Endothelial cell (in vitro differentiated cells): ENCODE results near the gene SREBF1. TPM values are rescaled to one million over a fixed set of nuclear protein-coding genes. Genes with fewer than 3 reads are reported as not detected.
A peak's percentile ranks its signal among the peaks of the same experiment; 100 is the strongest.

ENCODE experiments used
- DNase-seq: peaks from one replicate; pipeline ENCODE4 v3.0.0; 2021; ENCODE audit warnings: low spot score
- H3K27ac Mint-ChIP-seq: one replicate; pipeline ENCODE4 v1.8.0; 2021; ENCODE audit warnings: mixed read lengths, inconsistent platforms; ENCODE audit not compliant: unreplicated experiment
- H3K27me3 Mint-ChIP-seq: one replicate; pipeline ENCODE4 v1.8.0; 2021; ENCODE audit warnings: mild to moderate bottlenecking, moderate library complexity, mixed read lengths, inconsistent platforms; ENCODE audit not compliant: unreplicated experiment
- H3K36me3 Mint-ChIP-seq: one replicate; pipeline ENCODE4 v1.8.0; 2021; ENCODE audit warnings: mild to moderate bottlenecking, low read depth, mixed read lengths, inconsistent platforms; ENCODE audit not compliant: unreplicated experiment
- H3K4me1 Mint-ChIP-seq: one replicate; pipeline ENCODE4 v1.8.0; 2021; ENCODE audit warnings: mild to moderate bottlenecking, mixed read lengths, inconsistent platforms; ENCODE audit not compliant: unreplicated experiment
- H3K4me3 Mint-ChIP-seq: one replicate; pipeline ENCODE4 v1.8.0; 2021; ENCODE audit warnings: mild to moderate bottlenecking, mixed read lengths, inconsistent platforms; ENCODE audit not compliant: unreplicated experiment
- H3K9me3 Mint-ChIP-seq: one replicate; pipeline ENCODE4 v1.8.0; 2021; ENCODE audit warnings: mixed read lengths, inconsistent platforms; ENCODE audit not compliant: unreplicated experiment
- total RNA-seq: library from RNA; stranded (reverse); fragmentation: NEBNext Ultra II Directional; extraction: Animal tissue kit (Norgen Biotek cat#: 25700); gene quantifications from one replicate; pipeline ENCODE4 v1.2.1, GENCODE V29; 2021; ENCODE audit not compliant: unreplicated experiment
- TF ChIP-seq, protein P1 (sequence below): fragments of 200-600 bp; sonication (generic); IDR thresholded peaks from one replicate; pipeline ENCODE4 v1.5.0; 2021; ENCODE audit warnings: antibody characterized with exemption; ENCODE audit not compliant: unreplicated experiment

SREBF1 gene
- total RNA-seq, 1 donor from 2014 or later = 146 TPM

- Mint-ChIP-seq H3K9me3 (no peaks in the 10 kb centered on the region), H3K27ac (no peak overlapping the region)
Observed at GRCh38 chr17:17817552-17817947, 19.2 kb downstream of the SREBF1 start.

DNA sequence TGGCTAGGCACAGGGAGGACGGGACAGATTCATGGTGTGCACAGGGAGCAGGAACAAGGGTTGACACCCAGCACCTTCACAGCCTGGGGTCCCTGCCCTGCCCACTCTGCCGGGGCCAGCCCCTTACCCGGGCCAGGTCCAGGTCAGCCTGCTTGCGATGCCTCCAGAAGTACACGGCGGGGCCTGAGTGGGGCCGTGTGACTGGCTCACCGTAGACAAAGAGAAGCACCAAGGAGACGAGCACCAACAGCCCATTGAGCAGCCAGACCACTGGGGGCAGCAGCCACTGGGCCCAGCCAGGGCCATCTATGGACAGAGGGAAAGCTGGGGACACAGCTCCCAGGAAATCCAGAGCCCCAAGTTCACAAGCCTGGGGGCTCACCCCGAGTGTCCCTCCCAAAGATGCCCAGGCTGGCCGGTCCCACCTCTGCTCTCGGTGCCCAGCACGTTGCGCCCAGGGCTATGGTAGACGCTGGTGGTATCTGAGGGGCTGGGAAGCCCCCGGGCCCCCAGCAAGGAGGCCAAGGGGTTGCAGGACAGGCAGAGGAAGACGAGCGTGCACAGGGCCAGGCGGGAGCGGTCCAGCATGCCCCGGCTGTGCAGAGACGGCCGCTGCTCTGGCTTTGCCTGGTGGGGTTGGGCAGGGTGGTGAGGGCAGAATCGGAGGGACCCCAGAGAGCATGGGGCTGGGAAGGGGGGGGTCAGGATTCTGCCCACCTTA lies 19.8 kb downstream of the SREBF1 start:
- peaks cover 21% of the 10 kb centered on the region for H3K4me1 Mint-ChIP-seq
- no peak overlapping the region for H3K4me3 Mint-ChIP-seq
- H3K27me3 Mint-ChIP-seq = peaks cover 36% of the 10 kb centered on the region
- peaks cover 18% of the 10 kb centered on the region for H3K36me3 Mint-ChIP-seq
- TF ChIP-seq, protein P1, sequence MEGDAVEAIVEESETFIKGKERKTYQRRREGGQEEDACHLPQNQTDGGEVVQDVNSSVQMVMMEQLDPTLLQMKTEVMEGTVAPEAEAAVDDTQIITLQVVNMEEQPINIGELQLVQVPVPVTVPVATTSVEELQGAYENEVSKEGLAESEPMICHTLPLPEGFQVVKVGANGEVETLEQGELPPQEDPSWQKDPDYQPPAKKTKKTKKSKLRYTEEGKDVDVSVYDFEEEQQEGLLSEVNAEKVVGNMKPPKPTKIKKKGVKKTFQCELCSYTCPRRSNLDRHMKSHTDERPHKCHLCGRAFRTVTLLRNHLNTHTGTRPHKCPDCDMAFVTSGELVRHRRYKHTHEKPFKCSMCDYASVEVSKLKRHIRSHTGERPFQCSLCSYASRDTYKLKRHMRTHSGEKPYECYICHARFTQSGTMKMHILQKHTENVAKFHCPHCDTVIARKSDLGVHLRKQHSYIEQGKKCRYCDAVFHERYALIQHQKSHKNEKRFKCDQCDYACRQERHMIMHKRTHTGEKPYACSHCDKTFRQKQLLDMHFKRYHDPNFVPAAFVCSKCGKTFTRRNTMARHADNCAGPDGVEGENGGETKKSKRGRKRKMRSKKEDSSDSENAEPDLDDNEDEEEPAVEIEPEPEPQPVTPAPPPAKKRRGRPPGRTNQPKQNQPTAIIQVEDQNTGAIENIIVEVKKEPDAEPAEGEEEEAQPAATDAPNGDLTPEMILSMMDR = no peak
- DNase-seq = no peak
- peak overlapping the region; percentile 24 for H3K27ac Mint-ChIP-seq
- no peaks in the 10 kb centered on the region for H3K9me3 Mint-ChIP-seq

More at GRCh38 chr17:17817552-17817947, 19.2 kb downstream of the SREBF1 start:
- TF ChIP-seq, protein P1 = no peak
- Mint-ChIP-seq H3K4me3 (no peak overlapping the region), H3K4me1 (peaks cover 24% of the 10 kb centered on the region), H3K36me3 (peaks cover 18% of the 10 kb centered on the region), H3K27me3 (peaks cover 33% of the 10 kb centered on the region)
- no peak for DNase-seq

DNA sequence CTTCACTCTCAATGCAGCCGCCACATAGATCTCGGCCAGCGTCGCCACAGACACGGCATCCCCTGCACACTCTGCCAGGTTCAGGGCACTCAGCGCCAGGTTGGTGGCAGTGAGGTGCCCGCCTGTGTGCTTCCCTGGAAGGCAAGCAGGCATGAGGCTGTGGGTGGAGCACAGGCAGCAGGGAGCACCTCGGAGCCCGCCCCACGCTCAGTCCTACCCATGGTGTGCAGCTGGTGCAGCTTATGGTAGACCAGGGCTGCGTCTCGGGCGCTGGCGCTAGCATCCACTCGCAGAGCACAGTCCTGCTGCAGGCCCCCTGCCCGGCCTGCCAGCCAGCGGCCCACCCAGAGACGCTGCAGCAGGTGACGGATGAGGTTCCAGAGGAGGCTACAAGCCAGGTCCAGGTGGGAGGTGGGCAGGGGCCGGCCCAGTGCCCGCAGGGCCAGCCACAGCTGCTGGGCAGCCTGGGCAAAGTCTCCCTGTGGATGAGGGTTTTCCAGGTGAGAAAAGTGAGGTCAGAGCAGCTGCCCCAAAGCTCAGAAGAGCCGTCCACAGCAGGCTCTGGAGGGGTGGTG lies 20.5 kb downstream of the SREBF1 start:
- Mint-ChIP-seq H3K36me3 (peaks cover 18% of the 10 kb centered on the region), H3K9me3 (no peaks in the 10 kb centered on the region), H3K4me3 (no peak overlapping the region), H3K27ac (peak overlapping the region; percentile 24), H3K4me1 (peaks cover 20% of the 10 kb centered on the region), H3K27me3 (peaks cover 41% of the 10 kb centered on the region)
- TF ChIP-seq, protein P1 = no peak
- no peak for DNase-seq

GRCh38 chr17:17815436-17816200 lies 21.2 kb downstream of the SREBF1 start:
- H3K9me3 Mint-ChIP-seq = no peaks in the 10 kb centered on the region
- H3K36me3 Mint-ChIP-seq = peaks cover 18% of the 10 kb centered on the region
- TF ChIP-seq, protein P1 = no peak
- H3K27me3 Mint-ChIP-seq = peaks cover 44% of the 10 kb centered on the region
- peak overlapping the region; percentile 69 for H3K4me3 Mint-ChIP-seq
- H3K27ac Mint-ChIP-seq = peak overlapping the region; percentile 52
- H3K4me1 Mint-ChIP-seq = peaks cover 15% of the 10 kb centered on the region
- DNase-seq = no peak
